Psoas muscle (tissue), 8 donors: ENCODE measurements around the gene MAPK9. TPM values are rescaled to one million over a fixed set of nuclear protein-coding genes. Genes with fewer than 3 reads are reported as not detected.
"Not testable (repeated sequence)": the region's sequence is repeated elsewhere in the genome, so short reads cannot be mapped to it uniquely, and the experiment has no call there.

Experiments
- ATAC-seq, 4 donors: fragments of 200-7000 bp; cut with Tn5 transposase; one replicate each; pipeline ENCODE4 v1.9.1; 2020; ENCODE audit warnings: moderate library complexity in 3 of 4, mild to moderate bottlenecking in 2 of 4
- DNase-seq, 2 donors: peaks; one replicate each; pipeline ENCODE4 v3.0.0-alpha.2; 2020
- H3K27ac ChIP-seq: fragments of 200-600 bp; one replicate; pipeline ENCODE4 v1.8.0; 2022
- H3K27me3 ChIP-seq, 3 donors: fragments of 200-600 bp in 1 of 3; one replicate each; pipeline versions ENCODE4 v1.6.1 to v1.8.0; 2013 to 2022; ENCODE audit warnings: low read length in 2 of 3, mild to moderate bottlenecking in 2 of 3, moderate library complexity in 1 of 3; ENCODE audit not compliant: insufficient read depth in 3 of 3
- H3K36me3 ChIP-seq, 2 donors: fragments of 200-600 bp in 1 of 2; one replicate each; pipeline versions ENCODE4 v1.6.1 to v1.8.0; 2013 to 2022; ENCODE audit warnings: low read depth in 1 of 2, mild to moderate bottlenecking in 1 of 2, moderate library complexity in 1 of 2; ENCODE audit not compliant: insufficient read depth in 1 of 2
- H3K4me1 ChIP-seq: fragments of 200-600 bp; one replicate; pipeline ENCODE4 v1.8.0; 2022
- H3K4me3 ChIP-seq: fragments of 200-600 bp; one replicate; pipeline ENCODE4 v1.8.0; 2022; ENCODE audit warnings: mild to moderate bottlenecking
- H3K9me3 ChIP-seq: fragments of 200-600 bp; one replicate; pipeline ENCODE4 v1.8.0; 2022
- WGBS, 3 donors: extraction: QIAGEN DNeasy Blood & Tissue Kit; methylation state at CpG; one replicate each; pipeline versions ENCODE4 v1.1.6 to v1.1.7; 2013; 5-methylcytosine and 5-hydroxymethylcytosine counted together
- intact Hi-C, 2 donors: fragments of 100-400 bp; cut with DNase I; formaldehyde crosslinking; loops; one replicate each; pipeline versions ENCODE4 v1.11.0 to v1.14.2; 2022
- polyA plus RNA-seq, 3 donors: library from polyadenylated mRNA; stranded (reverse); fragments of 200-250 nt; gene quantifications; one replicate each; pipeline ENCODE4 v1.2.3, GENCODE V29; 2013
- total RNA-seq, 4 donors: library from RNA; stranded (reverse); fragmentation: NEBNext Ultra II Directional in 2 of 4; extraction: Animal tissue kit (Norgen Biotek cat#: 25700) in 2 of 4; gene quantifications; one replicate each; pipeline versions ENCODE4 v1.2.1 to v1.2.4, GENCODE V29; 2021 to 2023
- TF ChIP-seq, protein P1 (sequence below): fragments of 200-600 bp; IDR thresholded peaks from one replicate; pipeline ENCODE4 v1.8.0; 2022; ENCODE audit warnings: antibody characterized with exemption
- donor health status: healthy with polysubstance abuse.
- donor health status: DM: no; HTN: no; CAD: no; lungs with moderate emphysema.
- donor health status: Bipolar disorder and iron deficiency.
- donor health status: healthy.
- donor health status: DM: yes; HTN: yes; CAD: no.
- donor health status: DM: no; HTN: no; CAD: no.
- donor health status: DM: no; HTN: no; CAD: no.
- donor health status: DM: yes; HTN: yes; CAD: no.

Gene MAPK9
- total and polyA plus RNA-seq, 7 donors: 16.1 to 40.1 (median 34.3) TPM

DNA sequence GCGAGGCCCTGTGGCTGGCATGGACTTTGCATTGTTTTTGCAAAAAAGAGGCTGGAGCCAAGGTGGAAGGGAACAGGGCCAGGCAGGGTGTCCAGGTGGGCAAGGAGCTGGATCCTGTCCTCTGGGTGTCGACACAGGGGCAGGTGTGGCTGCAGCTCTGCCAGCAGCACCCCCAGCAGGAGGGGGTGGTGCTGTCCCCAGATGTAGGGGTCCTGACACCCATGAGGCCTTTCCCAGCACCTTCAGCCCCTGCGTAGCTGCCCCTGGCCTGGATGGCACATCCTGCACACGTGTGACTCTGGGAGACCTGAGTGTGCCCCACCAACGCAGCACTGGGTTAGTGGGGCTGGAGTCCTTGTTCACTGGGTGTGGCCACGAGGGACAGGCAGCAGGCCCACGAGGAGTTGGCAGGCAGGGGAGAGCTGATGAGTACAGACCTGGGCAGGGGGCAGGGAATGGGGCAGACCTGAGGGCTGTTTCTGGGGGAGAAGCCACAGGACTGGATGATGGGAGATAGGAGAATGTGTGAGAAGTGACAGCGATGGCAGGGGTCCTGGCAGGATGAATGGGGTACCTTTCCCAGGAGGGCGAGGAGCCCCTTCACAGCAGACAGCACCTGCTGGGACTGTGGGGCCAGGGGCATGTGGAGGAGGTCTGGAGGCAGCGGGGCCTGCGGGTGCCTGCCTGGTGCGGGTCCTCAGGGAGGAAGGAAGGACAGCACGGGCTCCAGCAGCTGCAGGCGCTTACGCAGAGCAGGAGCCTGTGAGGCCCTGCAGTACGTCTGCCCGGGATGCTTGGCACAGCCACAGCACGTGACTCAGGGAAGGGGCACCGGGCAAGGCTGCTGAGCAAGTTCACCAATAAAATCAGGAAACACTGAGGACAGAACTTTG lies 79.3 kb downstream of the MAPK9 start:
- no peak for DNase-seq
- intact Hi-C loops: no loop called here
- H3K27ac ChIP-seq: no peak overlapping the region
- peaks cover 0 to 39% (median 7%) of the 10 kb centered on the region in 3 donors for H3K27me3 ChIP-seq
- no peak for ATAC-seq
- no peaks in the 10 kb centered on the region for H3K36me3 ChIP-seq
- 36 to 38% (median 37%) methylated on average over 19 of the region's 19 CpGs for WGBS, 3 donors
- no peak overlapping the region for H3K4me3 ChIP-seq
- peaks cover 14% of the 10 kb centered on the region for H3K9me3 ChIP-seq
- no peaks in the 10 kb centered on the region for H3K4me1 ChIP-seq
- TF ChIP-seq, protein P1, sequence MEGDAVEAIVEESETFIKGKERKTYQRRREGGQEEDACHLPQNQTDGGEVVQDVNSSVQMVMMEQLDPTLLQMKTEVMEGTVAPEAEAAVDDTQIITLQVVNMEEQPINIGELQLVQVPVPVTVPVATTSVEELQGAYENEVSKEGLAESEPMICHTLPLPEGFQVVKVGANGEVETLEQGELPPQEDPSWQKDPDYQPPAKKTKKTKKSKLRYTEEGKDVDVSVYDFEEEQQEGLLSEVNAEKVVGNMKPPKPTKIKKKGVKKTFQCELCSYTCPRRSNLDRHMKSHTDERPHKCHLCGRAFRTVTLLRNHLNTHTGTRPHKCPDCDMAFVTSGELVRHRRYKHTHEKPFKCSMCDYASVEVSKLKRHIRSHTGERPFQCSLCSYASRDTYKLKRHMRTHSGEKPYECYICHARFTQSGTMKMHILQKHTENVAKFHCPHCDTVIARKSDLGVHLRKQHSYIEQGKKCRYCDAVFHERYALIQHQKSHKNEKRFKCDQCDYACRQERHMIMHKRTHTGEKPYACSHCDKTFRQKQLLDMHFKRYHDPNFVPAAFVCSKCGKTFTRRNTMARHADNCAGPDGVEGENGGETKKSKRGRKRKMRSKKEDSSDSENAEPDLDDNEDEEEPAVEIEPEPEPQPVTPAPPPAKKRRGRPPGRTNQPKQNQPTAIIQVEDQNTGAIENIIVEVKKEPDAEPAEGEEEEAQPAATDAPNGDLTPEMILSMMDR: no peak

DNA sequence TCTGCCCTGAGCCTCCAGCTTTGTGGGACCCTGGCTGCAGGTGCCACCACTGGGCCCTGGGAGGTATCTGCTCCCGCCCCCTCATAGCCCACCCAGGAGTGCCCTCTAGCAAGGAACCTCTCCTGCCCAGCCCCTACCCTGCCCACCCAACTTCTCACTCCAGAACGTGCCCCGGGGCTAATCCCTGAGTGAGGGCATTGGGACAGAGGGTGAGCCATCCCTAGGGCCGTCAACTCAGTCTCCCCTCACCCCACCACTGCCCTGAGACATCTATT lies 80.2 kb downstream of the MAPK9 start:
- TF ChIP-seq, protein P1: no peak
- Histone ChIP-seq H3K4me3 (no peak overlapping the region), H3K27ac (no peak overlapping the region), H3K4me1 (no peaks in the 10 kb centered on the region), H3K36me3 (no peaks in the 10 kb centered on the region), H3K9me3 (peaks cover 7% of the 10 kb centered on the region), H3K27me3 (peaks cover 0 to 48% (median 7%) of the 10 kb centered on the region in 3 donors)
- 81 to 90% (median 83%) methylated on average over 4 of the region's 4 CpGs for WGBS, 3 donors
- no peak for DNase-seq
- intact Hi-C loops: no loop called here
- no peak for ATAC-seq

DNA sequence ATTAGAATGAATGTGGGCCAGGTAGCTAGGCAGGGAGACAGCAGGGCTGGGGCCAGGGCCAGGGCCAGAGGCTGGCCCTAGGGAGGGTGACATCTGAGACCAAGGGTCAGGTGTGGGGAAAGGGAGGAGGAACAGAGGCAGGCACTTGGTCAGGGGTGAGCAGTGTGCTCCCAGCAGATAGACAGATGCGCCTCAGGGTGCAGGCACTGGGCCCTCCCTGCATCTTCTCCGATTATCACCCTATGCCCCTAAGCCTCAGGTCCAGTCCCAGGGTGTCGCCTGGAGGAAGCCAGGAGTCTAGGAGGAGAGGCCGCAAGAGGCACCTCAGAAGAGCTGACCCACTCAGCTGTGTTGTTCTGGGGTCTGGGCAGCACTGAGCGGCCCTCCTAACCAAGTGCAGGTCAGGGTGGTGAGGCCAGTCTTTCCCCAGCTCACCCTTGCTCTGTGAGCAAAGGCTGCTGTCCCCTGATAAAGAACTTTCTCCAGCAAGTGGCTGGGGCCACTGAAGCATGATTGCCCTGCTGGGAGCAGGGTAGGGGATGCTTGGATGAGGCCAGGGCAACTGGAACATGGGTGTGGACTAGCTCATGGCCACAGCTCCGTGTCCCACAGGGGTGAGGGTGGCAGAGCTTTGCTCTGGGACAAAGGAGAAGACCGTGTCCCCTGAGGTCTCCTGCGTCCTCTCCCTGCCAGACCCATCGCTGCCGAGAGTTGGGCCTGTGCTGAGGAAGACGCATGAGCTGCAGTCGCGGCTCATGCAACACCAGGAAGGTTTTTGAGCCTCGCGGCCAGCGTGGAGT lies 80.7 kb downstream of the MAPK9 start:
- no peak for DNase-seq
- intact Hi-C loops: no loop called here
- TF ChIP-seq, protein P1: no peak

DNA sequence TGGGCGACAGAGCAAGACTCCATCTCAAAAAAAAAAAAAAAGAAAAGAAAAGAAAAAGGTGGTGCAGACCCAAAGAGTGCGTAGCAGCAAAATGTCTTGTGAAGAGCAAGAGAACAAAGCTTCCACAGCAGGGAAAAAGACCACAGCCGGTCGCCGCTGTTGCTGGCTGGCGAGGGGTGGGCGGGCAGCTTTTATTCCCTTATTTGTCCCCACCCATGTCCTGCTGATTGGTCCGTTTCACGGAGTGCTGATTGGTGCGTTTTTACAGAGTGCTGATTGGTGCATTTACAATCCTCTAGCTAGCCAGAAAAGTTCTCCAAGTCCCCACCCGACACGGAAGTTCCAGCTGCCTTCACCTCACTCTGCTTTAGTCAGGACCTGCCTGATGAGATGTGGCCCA lies 81.8 kb downstream of the MAPK9 start:
- 83 to 85% (median 84%) methylated on average over 12 of the region's 12 CpGs for WGBS, 3 donors

More for the DNA sequence above, 80.7 kb downstream of the MAPK9 start:
- Histone ChIP-seq H3K36me3 (no peaks in the 10 kb centered on the region), H3K4me1 (no peaks in the 10 kb centered on the region), H3K27me3 (peaks cover 0 to 54% (median 7%) of the 10 kb centered on the region in 3 donors), H3K9me3 (peaks cover 3% of the 10 kb centered on the region), H3K4me3 (no peak overlapping the region), H3K27ac (no peak overlapping the region)
- WGBS, 3 donors: 82 to 93% (median 88%) methylated on average over 16 of the region's 16 CpGs
- ATAC-seq: no peak

DNA sequence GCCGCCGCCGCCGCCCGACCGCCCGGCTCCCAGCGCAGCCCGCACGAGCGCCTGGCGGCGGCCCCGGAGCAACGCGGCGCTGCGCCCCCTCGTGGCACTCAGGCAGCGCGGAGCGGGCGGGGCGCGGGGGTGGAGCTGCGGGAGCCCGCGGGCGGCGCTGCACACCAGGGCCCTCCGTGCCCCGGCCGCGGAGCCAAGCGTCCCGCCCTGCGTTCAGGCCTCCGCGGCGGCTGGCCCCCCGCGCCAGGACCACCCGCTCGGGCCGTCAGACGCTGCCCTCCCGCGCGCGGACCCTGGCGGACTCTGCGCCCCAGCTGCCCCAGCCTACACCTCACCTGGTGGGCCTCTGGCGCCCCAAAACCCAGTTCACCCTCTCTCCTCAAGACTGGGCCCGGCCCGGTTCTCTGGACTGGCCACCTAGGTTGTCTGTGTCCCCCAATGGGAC lies 82.7 kb downstream of the MAPK9 start, which contains the start of gene RASGEF1C:
Gene RASGEF1C (minus strand): TSS at position 75 of the 445 bp plus-strand sequence. CDS start 71,159 bp downstream, outside the sequence.
- peak within 1 kb of the TSS; percentile 59 for H3K4me3 ChIP-seq
- TF ChIP-seq, protein P1: peak; percentile 40
- H3K4me1 ChIP-seq: no peaks in the 10 kb centered on the region
- H3K27ac ChIP-seq: no peak within 1 kb of the TSS
- H3K9me3 ChIP-seq: no peaks in the 10 kb centered on the region
- DNase-seq (peak; percentile 65 to 70), ATAC-seq (peak; percentile 81 to 91 (median 84))
- H3K27me3 ChIP-seq: peaks cover 0 to 59% (median 7%) of the 10 kb centered on the region in 3 donors
- intact Hi-C loops: loop anchor here in 1 of 2 donors (2.0 kb wide), 1 partner anchor 82 kb away; no protein-coding TSS in a partner anchor
- WGBS, 3 donors: 3 to 8% (median 5%) methylated on average over 20 to 49 of the region's 55 CpGs
- no peaks in the 10 kb centered on the region for H3K36me3 ChIP-seq

More for the DNA sequence above, 81.8 kb downstream of the MAPK9 start:
- H3K4me1 ChIP-seq, ATAC-seq, intact Hi-C loops, H3K27ac ChIP-seq, DNase-seq, H3K9me3 ChIP-seq, H3K4me3 ChIP-seq, H3K36me3 ChIP-seq: not testable (repeated sequence)
- peaks cover 0 to 59% (median 7%) of the 10 kb centered on the region in 3 donors for H3K27me3 ChIP-seq
